Endothelial cell of umbilical vein (primary cell): Measurements from ENCODE around the gene ITM2B. TPM values are rescaled to one million over a fixed set of nuclear protein-coding genes. Genes with fewer than 3 reads are reported as not detected.

ENCODE experiments used
- BruUV-seq: library from RNA; stranded (reverse); fragments of 400-500 nt; replicated peaks from 2 replicates; lab custom pipeline; 2021; lab: Mats Ljungman, UMichigan
- CTCF ChIA-PET: fragments of 300-600, 350-600 bp; sonication (Branson Sonifier 250); formaldehyde crosslinking; loops from one replicate; lab custom pipeline; 2021; ENCODE audit warnings: antibody characterized with exemption, inconsistent platforms; lab: Charles Lee
- POLR2A ChIA-PET: fragments of 300-600, 350-600 bp; sonication (Branson Sonifier 250); formaldehyde crosslinking; loops from one replicate; lab custom pipeline; 2021; ENCODE audit warnings: antibody characterized with exemption, inconsistent platforms; lab: Charles Lee
- DNase-seq: peaks from one replicate; pipeline ENCODE4 v3.0.0-alpha.2; 2011; ENCODE audit warnings: low read depth, low spot score
- FAIRE-seq: peaks from 2 replicates; lab custom pipeline; 2011; peaks lifted over from hg19 to GRCh38; lab: Jason Lieb, UNC
- H2AFZ ChIP-seq: 2 replicates; pipeline ENCODE4 v1.6.0; 2012; ENCODE audit warnings: low read depth, low read length, control low read depth, inconsistent platforms
- H3K27ac ChIP-seq: 2 replicates; pipeline ENCODE4 v1.5.1; 2011; ENCODE audit warnings: low read depth, mild to moderate bottlenecking, control low read depth, low read length, moderate library complexity; ENCODE audit not compliant: insufficient read depth
- H3K27me3 ChIP-seq, 2 experiments: 2 replicates each; pipeline versions ENCODE4 v1.6.0 to v1.6.1; 2011; ENCODE audit warnings: low read length in 2 of 2, mixed read lengths in 1 of 2; ENCODE audit not compliant: control insufficient read depth in 2 of 2, insufficient read depth in 2 of 2
- H3K36me3 ChIP-seq, 2 experiments: 2 replicates in 1 of 2; 3 replicates in 1 of 2; pipeline ENCODE4 v1.5.1; 2011; ENCODE audit warnings: low read length in 2 of 2, mild to moderate bottlenecking in 1 of 2, moderate library complexity in 1 of 2; ENCODE audit not compliant: control insufficient read depth in 2 of 2, insufficient read depth in 2 of 2; ENCODE audit errors: extremely low read depth in 1 of 2
- H3K4me1 ChIP-seq: 3 replicates; pipeline ENCODE4 v1.5.1; 2011; ENCODE audit warnings: mild to moderate bottlenecking, low read length; ENCODE audit not compliant: control insufficient read depth, insufficient read depth; ENCODE audit errors: extremely low read depth
- H3K4me2 ChIP-seq: 2 replicates; pipeline ENCODE4 v1.6.1; 2011; ENCODE audit warnings: low read length, control low read depth, mixed read lengths; ENCODE audit not compliant: insufficient read depth
- H3K4me3 ChIP-seq, 3 experiments: fragments of 200-600 bp in 1 of 3; sonication (generic), shearing (Covaris generic) in 1 of 3; replicated peaks in 1 of 3; 2 replicates each; pipeline ENCODE4 v1.5.1; 2011 to 2016; ENCODE audit warnings: control low read depth in 3 of 3, low read length in 3 of 3, mild to moderate bottlenecking in 2 of 3, inconsistent platforms in 1 of 3, low read depth in 1 of 3, moderate library complexity in 1 of 3; ENCODE audit not compliant: insufficient read depth in 1 of 3
- H3K79me2 ChIP-seq: 2 replicates; pipeline ENCODE4 v1.6.0; 2012; ENCODE audit warnings: low read length, inconsistent platforms; ENCODE audit not compliant: control insufficient read depth, insufficient read depth
- H3K9ac ChIP-seq: replicated peaks from 2 replicates; pipeline ENCODE3; 2011; ENCODE audit warnings: low read length, control low read depth; ENCODE audit not compliant: insufficient read depth; ENCODE audit errors: extremely low read depth
- H3K9me1 ChIP-seq: replicated peaks from 3 replicates; pipeline ENCODE4 v1.6.0; 2011; ENCODE audit warnings: mild to moderate bottlenecking, low read length; ENCODE audit not compliant: control insufficient read depth, insufficient read depth; ENCODE audit errors: extremely low read depth
- H3K9me3 ChIP-seq: replicated peaks from 2 replicates; pipeline ENCODE4 v1.5.1; 2012; ENCODE audit warnings: low read length, inconsistent platforms; ENCODE audit not compliant: control insufficient read depth, insufficient read depth
- H4K20me1 ChIP-seq: replicated peaks from 2 replicates; pipeline ENCODE3; 2011; ENCODE audit warnings: mild to moderate bottlenecking, low read length; ENCODE audit not compliant: control insufficient read depth, insufficient read depth; ENCODE audit errors: extremely low read depth
- CTCF ChIP-seq, 2 donors: IDR thresholded peaks; 1 replicate in 1 of 2; 2 replicates in 1 of 2; pipeline ENCODE4 v1.5.1; 2011; ENCODE audit warnings: low read length in 2 of 2, mild to moderate bottlenecking in 2 of 2, moderate library complexity in 2 of 2, control low read depth in 1 of 2, inconsistent platforms in 1 of 2, low read depth in 1 of 2; ENCODE audit not compliant: insufficient read depth in 1 of 2; ENCODE audit errors: extremely low read depth in 1 of 2
- FOS ChIP-seq: IDR thresholded peaks from 2 replicates; pipeline ENCODE4 v1.6.1; 2011; ENCODE audit warnings: mild to moderate bottlenecking, low read length, moderate library complexity, borderline replicate concordance; ENCODE audit not compliant: insufficient read depth
- GATA2 ChIP-seq: IDR thresholded peaks from 2 replicates; pipeline ENCODE4 v1.7.0; 2011; ENCODE audit warnings: low read depth, mild to moderate bottlenecking, moderate library complexity, mixed read lengths, low read length; ENCODE audit not compliant: insufficient read length, insufficient read depth
- JUN ChIP-seq: IDR thresholded peaks from 2 replicates; pipeline ENCODE4 v1.6.1; 2011; ENCODE audit warnings: borderline replicate concordance, low read depth; ENCODE audit not compliant: insufficient read length, insufficient read depth
- MYC ChIP-seq: IDR thresholded peaks from one replicate; pipeline ENCODE4 v1.6.1; 2011; ENCODE audit warnings: mild to moderate bottlenecking, low read depth, low read length
- POLR2AphosphoS5 ChIP-seq: IDR thresholded peaks from 2 replicates; pipeline ENCODE4 v1.6.1; 2012; ENCODE audit warnings: low read depth, mild to moderate bottlenecking, control low read depth, low read length, moderate library complexity; ENCODE audit not compliant: insufficient read depth
- dilution Hi-C: fragments of 300-500 bp; cut with MboI; formaldehyde crosslinking; loops from one replicate; pipeline ENCODE4 v1.15.0; 2019; ENCODE audit warnings: low sequenced_read_pairs; ENCODE audit not compliant: extremely low pct_ligation_motif_present
- intact Hi-C: fragments of 100-400 bp; cut with micrococcal nuclease; formaldehyde crosslinking; loops from one replicate; pipeline ENCODE4 v1.10.0; 2022
- polyA plus RNA-seq, 4 experiments: library from polyadenylated mRNA; depleted of rRNA in 3 of 4; stranded (reverse) in 3 of 4; unstranded in 1 of 4; fragments of >200 nt; gene quantifications; 2 replicates each; pipeline versions ENCODE4 v1.2.1 to v1.2.3, GENCODE V29; 2011 to 2012; ENCODE audit warnings: missing spikeins in 1 of 4
- total RNA-seq: library from RNA; stranded (reverse); gene quantifications from 2 replicates; pipeline ENCODE4 v1.2.3, GENCODE V29; 2021

ITM2B gene
- total and polyA plus RNA-seq, 2 donors (not counting 3 experiments of a cell fraction or from before 2014, with no cell fraction given), result 150 to 271 TPM

- Histone ChIP-seq H3K4me2 (no peak overlapping the region), H3K9me1 (no peaks in the 10 kb centered on the region), H3K79me2 (no peaks in the 10 kb centered on the region), H3K4me3 (no peak overlapping the region), H3K9ac (no peak overlapping the region), H3K4me1 (no peaks in the 10 kb centered on the region), H4K20me1 (no peaks in the 10 kb centered on the region), H3K9me3 (no peaks in the 10 kb centered on the region), H2AFZ (no peak overlapping the region), H3K36me3 (no peaks in the 10 kb centered on the region), H3K27me3 (peaks cover 0 to 3% of the 10 kb centered on the region in 2 experiments), H3K27ac (no peak overlapping the region)
- dilution Hi-C loops (no loop called here), intact Hi-C loops (no loop called here)
- POLR2A ChIA-PET, result no interaction called here
- FAIRE-seq, result no peak
- BruUV-seq, result no TSS peak
- CTCF ChIA-PET, result interaction anchor here (0.8 to 1.2 kb wide), 2 partner anchors 26 to 381 kb away, joined by 3 read pairs; no protein-coding TSS in a partner anchor
- TF ChIP-seq GATA2 (no peak), FOS (no peak), MYC (no peak), POLR2AphosphoS5 (no peak), JUN (no peak), CTCF (IDR thresholded peaks at IDR 0.05; ENCODE audit: extremely low read depth in 1 of 2, insufficient read depth in 1 of 2, low read depth in 1 of 2, low read length in 2 of 2) (no peak)
- DNase-seq, result no peak
These were observed 33.5 kb upstream of the ITM2B start for GRCh38 chr13:48199404-48199946.
